OCI-LY7 (cell line): ENCODE data around the gene IL18R1. TPM values are rescaled to one million over a fixed set of nuclear protein-coding genes. Genes with fewer than 3 reads are reported as not detected.

Experiments
- BruUV-seq: library from RNA; stranded (reverse); fragments of 400-500 nt; replicated peaks from 2 replicates; lab custom pipeline; 2021; lab: Mats Ljungman, UMichigan
- CTCF ChIA-PET: fragments of 300-600 bp; sonication (Branson Sonifier 250); formaldehyde crosslinking; loops from one replicate; lab custom pipeline; 2022; ENCODE audit warnings: antibody characterized with exemption; ENCODE audit not compliant: unreplicated experiment; lab: Charles Lee
- POLR2A ChIA-PET: fragments of 300-600 bp; sonication (Branson Sonifier 250); formaldehyde crosslinking; loops from one replicate; lab custom pipeline; 2022; ENCODE audit warnings: antibody characterized with exemption; lab: Charles Lee
- DNase-seq: peaks from one replicate; pipeline ENCODE4 v3.0.0-alpha.2; 2015; ENCODE audit warnings: low spot score
- H2AFZ ChIP-seq: fragments of 200-600 bp; sonication (generic), shearing (Covaris generic); 2 replicates; pipeline ENCODE4 v1.6.1; 2014; ENCODE audit warnings: mild to moderate bottlenecking, antibody characterized with exemption, low read length, moderate library complexity
- H3K27ac ChIP-seq: fragments of 200-600 bp; sonication (generic); 2 replicates; pipeline ENCODE4 v1.5.1; 2014; ENCODE audit warnings: mixed run types, low read depth, mild to moderate bottlenecking, moderate library complexity, low read length, inconsistent platforms; ENCODE audit not compliant: poor library complexity, severe bottlenecking
- H3K36me3 ChIP-seq: fragments of 200-600 bp; sonication (generic); 2 replicates; pipeline ENCODE4 v1.6.1; 2014; ENCODE audit warnings: mild to moderate bottlenecking, antibody characterized with exemption, low read length, moderate library complexity, mixed read lengths; ENCODE audit not compliant: insufficient read depth
- H3K4me1 ChIP-seq: fragments of 200-600 bp; sonication (generic); 2 replicates; pipeline ENCODE4 v1.5.1; 2014; ENCODE audit warnings: mild to moderate bottlenecking, low read length; ENCODE audit not compliant: insufficient read depth, poor library complexity, severe bottlenecking
- H3K4me2 ChIP-seq: fragments of 200-600 bp; sonication (generic); 2 replicates; pipeline ENCODE4 v1.6.1; 2014; ENCODE audit warnings: mild to moderate bottlenecking, low read length
- H3K4me3 ChIP-seq: fragments of 200-600 bp; sonication (generic); 2 replicates; pipeline ENCODE4 v1.5.1; 2014; ENCODE audit warnings: mild to moderate bottlenecking, low read depth, low read length; ENCODE audit not compliant: poor library complexity, severe bottlenecking
- H3K79me2 ChIP-seq: fragments of 200-600 bp; sonication (generic); 2 replicates; pipeline ENCODE4 v1.6.1; 2016; ENCODE audit warnings: low read depth, mild to moderate bottlenecking, low read length, moderate library complexity, mixed read lengths; ENCODE audit not compliant: insufficient read depth
- H3K9me2 ChIP-seq: fragments of 200-600 bp; sonication (generic); 2 replicates; pipeline ENCODE4 v1.6.1; 2016; ENCODE audit warnings: mild to moderate bottlenecking, low read length, mixed read lengths; ENCODE audit not compliant: insufficient read depth
- H3K9me3 ChIP-seq: fragments of 200-600 bp; sonication (generic); 2 replicates; pipeline ENCODE4 v1.6.1; 2014; ENCODE audit warnings: mild to moderate bottlenecking, mixed run types, low read length, mixed read lengths
- H4K20me1 ChIP-seq: fragments of 200-600 bp; sonication (generic); 2 replicates; pipeline ENCODE4 v1.6.1; 2014; ENCODE audit warnings: mild to moderate bottlenecking, antibody characterized with exemption, low read length, moderate library complexity, mixed read lengths; ENCODE audit not compliant: insufficient read depth
- CTCF ChIP-seq: fragments of 200-600 bp; sonication (generic); conservative IDR thresholded peaks from 2 replicates; pipeline ENCODE4 v1.5.1; 2014; ENCODE audit warnings: mild to moderate bottlenecking, antibody characterized with exemption, low read length, moderate library complexity, mixed read lengths
- EZH2phosphoT487 ChIP-seq: fragments of 200-600 bp; sonication (generic); IDR thresholded peaks from 2 replicates; pipeline ENCODE4 v1.6.1; 2018; ENCODE audit warnings: low read depth, borderline replicate concordance, mild to moderate bottlenecking, mixed run types, antibody characterized with exemption, low read length, moderate library complexity, mixed read lengths
- intact Hi-C: fragments of 100-400 bp; cut with micrococcal nuclease; formaldehyde crosslinking; loops from one replicate; pipeline ENCODE4 v1.10.0; 2022; ENCODE audit not compliant: unreplicated experiment
- total RNA-seq, 2 experiments: library from RNA; depleted of rRNA in 1 of 2; stranded (reverse); fragments of >200 nt in 1 of 2; shearing (Covaris generic) in 1 of 2; gene quantifications; 2 replicates each; pipeline ENCODE4 v1.2.3, GENCODE V29; 2014 to 2022

IL18R1 gene
- total RNA-seq, 2 experiments from 2014 or later = not detected

DNA sequence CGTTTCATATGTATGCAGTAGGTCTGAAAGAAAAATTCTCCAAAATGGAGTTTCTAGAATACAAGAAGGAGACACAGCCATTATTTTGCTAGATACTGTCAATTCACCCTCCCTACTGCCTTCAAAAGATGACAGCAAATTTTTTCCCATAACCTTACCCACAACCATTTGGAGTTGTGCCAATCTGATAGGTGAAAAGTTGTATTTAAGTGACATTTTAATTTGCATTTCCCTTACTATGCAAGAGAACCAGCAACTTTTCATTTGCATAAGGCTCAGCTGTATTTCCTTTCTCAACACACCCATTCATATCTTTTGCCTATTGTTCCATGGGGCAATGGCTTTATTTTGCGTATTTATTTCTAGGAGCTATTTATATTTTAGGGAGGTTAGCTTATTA is 36.0 kb downstream of the IL18R1 start:
- H2AFZ ChIP-seq = no peak overlapping the region
- H3K36me3 ChIP-seq = no peaks in the 10 kb centered on the region
- no peaks in the 10 kb centered on the region for H3K4me1 ChIP-seq
- no TSS peak for BruUV-seq
- no peak for TF ChIP-seq EZH2phosphoT487
- no peak overlapping the region for H3K4me3 ChIP-seq
- H3K79me2 ChIP-seq = no peaks in the 10 kb centered on the region
- H3K9me3 ChIP-seq = no peaks in the 10 kb centered on the region
- intact Hi-C loops = no loop called here
- DNase-seq = no peak
- no peaks in the 10 kb centered on the region for H4K20me1 ChIP-seq
- no peak overlapping the region for H3K27ac ChIP-seq
- H3K9me2 ChIP-seq = no peaks in the 10 kb centered on the region
- no peak overlapping the region for H3K4me2 ChIP-seq
- CTCF ChIA-PET = no interaction called here
- POLR2A ChIA-PET = interaction anchor here (0.5 kb wide), 1 partner anchor 192 kb away, joined by 4 read pairs; no protein-coding TSS in a partner anchor

GRCh38 chr2:102392096-102392495 is 36.5 kb downstream of the IL18R1 start:
- Histone ChIP-seq H3K4me2 (no peak overlapping the region), H3K36me3 (no peaks in the 10 kb centered on the region), H3K4me1 (no peaks in the 10 kb centered on the region), H3K9me3 (no peaks in the 10 kb centered on the region), H3K4me3 (no peak overlapping the region), H3K9me2 (no peaks in the 10 kb centered on the region), H3K27ac (no peak overlapping the region), H3K79me2 (no peaks in the 10 kb centered on the region), H4K20me1 (no peaks in the 10 kb centered on the region), H2AFZ (no peak overlapping the region)
- no peak for DNase-seq
- ChIA-PET POLR2A (no interaction called here), CTCF (no interaction called here)
- TF ChIP-seq CTCF (no peak), EZH2phosphoT487 (no peak)
- BruUV-seq = no TSS peak
- intact Hi-C loops = no loop called here

DNA sequence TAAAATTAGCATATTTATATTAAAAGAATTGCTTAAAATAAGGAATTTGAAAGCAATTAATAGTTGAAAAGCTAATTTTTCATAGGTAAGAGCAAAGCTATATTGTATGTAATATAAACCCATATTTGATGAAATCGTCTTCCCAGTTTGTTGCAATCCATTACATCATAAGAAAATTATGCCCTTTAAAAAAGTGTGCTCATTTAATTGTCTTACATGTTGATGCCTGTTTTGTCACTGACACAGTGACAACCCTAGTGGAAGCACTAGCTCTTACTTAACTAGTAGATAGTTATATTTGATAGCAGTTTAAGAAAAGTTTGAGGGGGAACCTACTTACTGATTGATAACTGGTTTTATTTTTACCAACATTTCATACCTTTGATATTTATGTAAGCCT is 37.3 kb downstream of the IL18R1 start:
- Histone ChIP-seq H3K9me3 (no peaks in the 10 kb centered on the region), H3K9me2 (no peaks in the 10 kb centered on the region), H3K4me1 (no peaks in the 10 kb centered on the region), H3K79me2 (no peaks in the 10 kb centered on the region), H2AFZ (no peak overlapping the region), H3K4me3 (no peak overlapping the region), H4K20me1 (no peaks in the 10 kb centered on the region), H3K27ac (no peak overlapping the region), H3K36me3 (no peaks in the 10 kb centered on the region), H3K4me2 (no peak overlapping the region)
- BruUV-seq = no TSS peak
- intact Hi-C loops = no loop called here
- TF ChIP-seq EZH2phosphoT487 (no peak), CTCF (no peak)
- CTCF ChIA-PET = no interaction called here
- DNase-seq = no peak
- POLR2A ChIA-PET = no interaction called here
